ENCODE results near the gene VPS52.

GRCh38 chr6:33318426-33319073, 46.9 kb upstream of the VPS52 start:
- no peak for TF ChIP-seq CTCF (IDR thresholded peaks at IDR 0.05)
- TF ChIP-seq POLR2A (IDR thresholded peaks at IDR 0.05), result no peak

Data from body of pancreas (tissue), 4 donors.